IPS-18a (cell line): Measurements from ENCODE around the gene CDH22.

Source experiments
- H3K27ac ChIP-seq: one replicate; pipeline ENCODE4 v1.5.1; 2013; ENCODE audit warnings: low read length
- H3K27me3 ChIP-seq: one replicate; pipeline ENCODE4 v1.6.1; 2013; ENCODE audit warnings: mild to moderate bottlenecking, low read length; ENCODE audit not compliant: control insufficient read depth, insufficient read depth
- H3K36me3 ChIP-seq: one replicate; pipeline ENCODE4 v1.6.1; 2013; ENCODE audit warnings: low read depth, low read length; ENCODE audit not compliant: control insufficient read depth
- H3K4me1 ChIP-seq: one replicate; pipeline ENCODE4 v1.6.1; 2013; ENCODE audit warnings: low read depth, low read length; ENCODE audit not compliant: control insufficient read depth
- H3K4me3 ChIP-seq: one replicate; pipeline ENCODE4 v1.5.1; 2013; ENCODE audit warnings: low read length
- H3K9ac ChIP-seq: one replicate; pipeline ENCODE4 v1.6.1; 2013; ENCODE audit warnings: mild to moderate bottlenecking, low read length, moderate library complexity
- H3K9me3 ChIP-seq: one replicate; pipeline ENCODE4 v1.6.1; 2013; ENCODE audit warnings: low read depth, low read length; ENCODE audit not compliant: control insufficient read depth

CDH22 gene

DNA sequence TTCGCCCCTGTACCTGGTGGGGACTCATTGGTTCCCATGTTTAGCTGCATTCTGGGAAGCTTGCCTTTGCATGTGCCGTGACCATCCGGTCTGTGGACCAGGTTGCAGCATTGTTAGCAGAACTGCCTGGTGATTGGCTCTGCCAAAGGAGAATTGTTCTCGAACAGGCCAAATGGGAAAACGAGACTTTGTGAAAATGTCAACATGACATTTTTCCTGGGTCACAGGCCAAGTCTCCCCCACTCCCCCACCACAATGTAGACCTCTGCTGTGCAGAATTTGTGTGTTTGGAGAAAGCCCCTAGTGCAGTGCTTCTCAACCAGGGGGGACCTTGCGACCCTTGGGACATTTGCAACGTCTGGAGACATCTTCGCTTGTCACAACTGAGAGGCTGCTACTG is 23.2 kb downstream of the CDH22 start:
- no peak overlapping the region for H3K27ac ChIP-seq
- no peak overlapping the region for H3K9ac ChIP-seq
- no peaks in the 10 kb centered on the region for H3K27me3 ChIP-seq
- no peaks in the 10 kb centered on the region for H3K36me3 ChIP-seq
- no peak overlapping the region for H3K4me3 ChIP-seq
- no peaks in the 10 kb centered on the region for H3K9me3 ChIP-seq
- H3K4me1 ChIP-seq = peaks cover 3% of the 10 kb centered on the region

DNA sequence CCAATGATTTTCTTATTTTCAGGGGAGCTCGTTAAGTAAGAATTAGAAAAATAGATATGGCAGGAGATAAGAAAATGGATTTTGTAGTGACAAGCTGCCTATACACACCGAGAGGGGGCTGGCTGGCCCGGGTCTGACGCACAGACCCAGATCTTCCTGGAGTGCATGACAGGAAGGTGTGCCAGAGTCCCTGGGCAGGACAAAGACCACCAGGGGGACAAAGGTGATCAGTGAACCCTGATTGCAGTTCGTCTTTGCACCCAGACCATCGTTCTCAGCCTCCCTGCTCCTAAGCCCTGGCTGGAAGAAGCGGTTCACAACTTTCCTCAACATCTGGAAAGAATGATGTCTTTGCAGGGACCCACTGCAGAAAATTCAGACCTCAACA is 24.3 kb downstream of the CDH22 start:
- Histone ChIP-seq H3K36me3 (no peaks in the 10 kb centered on the region), H3K27ac (no peak overlapping the region), H3K4me3 (no peak overlapping the region), H3K27me3 (no peaks in the 10 kb centered on the region), H3K9me3 (no peaks in the 10 kb centered on the region), H3K9ac (no peak overlapping the region), H3K4me1 (peaks cover 3% of the 10 kb centered on the region)

DNA sequence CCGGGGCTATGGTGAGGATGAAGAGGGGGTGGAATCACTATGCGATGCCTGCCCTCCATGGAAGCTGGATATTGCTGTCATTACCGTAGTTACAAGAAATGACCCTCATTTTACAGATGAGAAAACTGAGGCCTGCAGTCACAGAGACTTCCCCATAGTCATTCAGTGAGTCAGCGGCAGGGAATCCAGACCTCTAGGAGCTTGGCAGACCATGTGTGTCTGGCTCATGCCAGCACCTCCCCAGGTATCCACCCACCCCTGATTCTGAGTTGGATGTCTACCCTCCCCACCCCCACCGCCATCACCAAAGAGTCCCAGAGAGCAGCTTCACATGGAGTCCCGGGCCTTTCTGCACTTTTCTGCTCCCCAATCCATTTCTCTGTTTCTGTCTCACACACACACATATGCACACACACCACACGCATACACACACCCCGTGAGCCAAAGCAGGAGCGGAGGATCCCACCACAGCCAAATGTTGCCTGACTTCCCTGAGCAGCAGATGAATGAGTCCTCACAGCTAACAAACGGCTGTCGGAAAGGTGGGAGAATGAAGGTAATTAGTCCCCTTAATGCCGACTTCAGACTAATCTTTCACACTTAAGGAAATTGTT is 24.8 kb downstream of the CDH22 start:
- H3K36me3 ChIP-seq = no peaks in the 10 kb centered on the region
- no peak overlapping the region for H3K9ac ChIP-seq
- H3K27ac ChIP-seq = no peak overlapping the region
- H3K9me3 ChIP-seq = no peaks in the 10 kb centered on the region
- peaks cover 3% of the 10 kb centered on the region for H3K4me1 ChIP-seq
- no peaks in the 10 kb centered on the region for H3K27me3 ChIP-seq
- H3K4me3 ChIP-seq = no peak overlapping the region

- Histone ChIP-seq H3K9ac (no peak overlapping the region), H3K36me3 (no peaks in the 10 kb centered on the region), H3K9me3 (no peaks in the 10 kb centered on the region), H3K27me3 (no peaks in the 10 kb centered on the region), H3K27ac (no peak overlapping the region), H3K4me3 (no peak overlapping the region), H3K4me1 (peaks cover 3% of the 10 kb centered on the region)
Measured at GRCh38 chr20:46282669-46283068, 25.6 kb downstream of the CDH22 start.

DNA sequence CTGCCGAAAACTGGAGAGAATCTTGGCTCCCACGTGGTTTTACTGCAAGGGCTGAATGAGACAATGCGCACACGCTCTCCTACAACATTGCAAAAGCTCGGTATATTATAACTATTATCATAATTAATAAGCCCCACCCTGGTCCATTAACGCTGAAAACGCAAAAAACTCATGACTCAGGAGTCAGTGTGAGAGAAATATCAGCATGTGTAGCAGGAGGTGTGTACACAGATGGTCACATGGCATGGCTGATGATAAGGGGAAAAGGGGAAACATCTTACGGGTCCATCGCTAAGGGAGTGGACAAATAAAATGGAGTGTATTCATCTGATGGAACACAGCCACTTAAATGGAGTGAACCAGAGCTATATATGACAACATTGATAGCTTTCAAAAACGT is 29.2 kb downstream of the CDH22 start:
- no peaks in the 10 kb centered on the region for H3K4me1 ChIP-seq
- no peak overlapping the region for H3K9ac ChIP-seq
- no peak overlapping the region for H3K4me3 ChIP-seq
- H3K27me3 ChIP-seq = no peaks in the 10 kb centered on the region
- H3K27ac ChIP-seq = no peak overlapping the region
- no peaks in the 10 kb centered on the region for H3K36me3 ChIP-seq
- H3K9me3 ChIP-seq = no peaks in the 10 kb centered on the region

GRCh38 chr20:46277602-46278001 is 30.7 kb downstream of the CDH22 start:
- H3K9me3 ChIP-seq = no peaks in the 10 kb centered on the region
- no peaks in the 10 kb centered on the region for H3K4me1 ChIP-seq
- no peaks in the 10 kb centered on the region for H3K27me3 ChIP-seq
- no peak overlapping the region for H3K27ac ChIP-seq
- no peak overlapping the region for H3K4me3 ChIP-seq
- no peaks in the 10 kb centered on the region for H3K36me3 ChIP-seq
- no peak overlapping the region for H3K9ac ChIP-seq

DNA sequence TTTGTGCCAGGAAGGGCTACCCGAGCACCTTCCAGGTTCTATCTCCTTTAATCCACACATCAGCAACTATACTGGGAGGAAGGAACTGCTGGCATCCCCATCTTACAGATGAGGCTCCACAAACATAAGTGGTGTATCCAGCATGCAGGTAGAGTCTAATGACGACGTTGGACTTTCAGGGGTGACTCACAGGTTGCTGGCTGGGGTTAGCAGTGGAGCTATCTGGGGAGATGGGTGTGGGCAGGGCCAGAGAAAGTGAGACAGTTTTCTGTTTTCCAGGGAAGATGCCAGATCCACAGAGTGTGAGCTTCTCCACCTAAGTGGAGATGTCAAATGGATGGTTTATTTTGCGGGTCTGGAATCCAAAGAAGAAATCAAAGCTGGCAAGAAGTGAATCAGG is 31.8 kb downstream of the CDH22 start:
- no peaks in the 10 kb centered on the region for H3K27me3 ChIP-seq
- H3K4me1 ChIP-seq = no peaks in the 10 kb centered on the region
- no peak overlapping the region for H3K4me3 ChIP-seq
- no peaks in the 10 kb centered on the region for H3K9me3 ChIP-seq
- H3K9ac ChIP-seq = no peak overlapping the region
- no peaks in the 10 kb centered on the region for H3K36me3 ChIP-seq
- H3K27ac ChIP-seq = no peak overlapping the region

DNA sequence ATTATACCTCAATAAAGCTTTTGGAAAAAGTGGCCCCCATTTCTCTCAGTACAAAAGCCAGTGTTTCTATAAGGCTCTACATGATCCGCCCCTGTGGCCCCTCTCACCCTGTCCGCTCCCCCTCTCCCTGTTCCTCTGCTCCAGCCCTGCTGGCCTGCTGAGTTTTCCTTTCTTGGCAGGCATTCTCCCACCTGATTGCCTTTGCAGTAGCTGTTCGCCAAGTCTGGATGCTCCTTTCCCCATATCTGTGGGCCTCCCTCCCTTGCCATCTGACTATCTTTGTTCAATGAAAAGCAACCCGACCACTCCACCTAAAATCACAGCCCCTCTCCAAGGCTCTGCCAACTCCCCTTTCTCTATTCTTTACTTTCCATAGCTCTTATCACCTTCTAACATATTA is 33.2 kb downstream of the CDH22 start:
- H3K4me1 ChIP-seq = no peaks in the 10 kb centered on the region
- H3K36me3 ChIP-seq = no peaks in the 10 kb centered on the region
- H3K4me3 ChIP-seq = no peak overlapping the region
- H3K27me3 ChIP-seq = no peaks in the 10 kb centered on the region
- no peaks in the 10 kb centered on the region for H3K9me3 ChIP-seq
- no peak overlapping the region for H3K27ac ChIP-seq
- no peak overlapping the region for H3K9ac ChIP-seq

GRCh38 chr20:46273717-46274116 is 34.6 kb downstream of the CDH22 start:
- H3K27ac ChIP-seq = no peak overlapping the region
- H3K27me3 ChIP-seq = no peaks in the 10 kb centered on the region
- no peak overlapping the region for H3K4me3 ChIP-seq

DNA sequence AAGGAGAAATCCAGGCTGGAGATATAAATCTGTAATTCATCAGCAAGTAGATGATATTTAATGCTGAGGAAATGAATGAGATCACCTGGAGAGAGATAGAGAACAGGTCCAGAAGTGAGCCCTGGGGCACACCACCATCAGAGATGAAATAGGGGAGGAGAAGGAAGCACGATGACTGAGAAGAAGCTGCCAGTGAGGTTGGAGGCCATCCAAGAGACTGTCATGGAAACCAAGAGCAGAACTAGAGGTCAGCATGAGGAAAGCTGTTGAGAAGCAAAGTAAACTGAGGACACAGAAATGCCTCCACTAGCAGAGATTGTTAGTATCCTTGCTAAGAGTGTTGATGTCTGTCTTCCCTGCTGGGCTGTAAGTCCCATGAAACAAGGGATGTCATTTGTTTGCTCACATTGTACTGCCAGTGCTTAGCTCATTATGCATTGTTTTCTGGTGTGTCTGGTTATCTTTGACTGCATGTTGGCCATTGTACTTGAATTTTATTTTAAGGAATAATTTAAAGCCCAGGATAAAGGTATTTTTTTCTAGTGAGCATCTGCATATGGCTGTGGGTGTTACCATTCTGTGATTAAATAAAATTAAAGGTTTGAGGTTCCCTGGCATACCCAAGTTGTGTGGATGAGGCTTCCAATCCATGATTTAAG is 35.8 kb downstream of the CDH22 start:
- H3K27me3 ChIP-seq = no peaks in the 10 kb centered on the region
- H3K36me3 ChIP-seq = no peaks in the 10 kb centered on the region
- no peak overlapping the region for H3K4me3 ChIP-seq
- no peaks in the 10 kb centered on the region for H3K4me1 ChIP-seq
- H3K27ac ChIP-seq = no peak overlapping the region
- H3K9ac ChIP-seq = no peak overlapping the region
- H3K9me3 ChIP-seq = no peaks in the 10 kb centered on the region

More at GRCh38 chr20:46273717-46274116, 34.6 kb downstream of the CDH22 start:
- H3K9ac ChIP-seq = no peak overlapping the region
- no peaks in the 10 kb centered on the region for H3K4me1 ChIP-seq
- H3K36me3 ChIP-seq = no peaks in the 10 kb centered on the region
- no peaks in the 10 kb centered on the region for H3K9me3 ChIP-seq

- Histone ChIP-seq H3K4me3 (no peak overlapping the region), H3K9ac (no peak overlapping the region), H3K27ac (no peak overlapping the region), H3K9me3 (no peaks in the 10 kb centered on the region), H3K4me1 (no peaks in the 10 kb centered on the region), H3K36me3 (no peaks in the 10 kb centered on the region), H3K27me3 (no peaks in the 10 kb centered on the region)
Measured at GRCh38 chr20:46270977-46271744, 37.1 kb downstream of the CDH22 start.

DNA sequence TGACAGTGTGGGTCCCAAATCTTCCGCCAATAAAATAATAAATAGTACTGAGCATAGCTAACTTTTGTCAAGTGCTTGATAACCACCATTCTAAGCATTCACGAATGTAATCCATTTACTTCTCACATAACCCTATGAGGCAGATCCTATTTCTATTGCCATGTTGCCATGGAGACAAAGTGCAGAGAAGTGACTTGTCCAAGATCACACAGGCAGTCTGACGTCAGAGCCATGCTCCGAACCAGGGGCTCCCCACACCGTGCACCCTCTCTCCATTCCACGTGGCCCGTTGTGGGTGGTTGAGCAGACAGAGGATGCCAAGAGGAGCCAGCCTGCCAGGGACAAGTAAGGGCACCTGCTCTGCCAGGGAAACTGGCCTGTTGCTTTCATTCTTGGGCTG is 38.9 kb downstream of the CDH22 start:
- H3K27ac ChIP-seq = no peak overlapping the region
- H3K9ac ChIP-seq = no peak overlapping the region
- no peaks in the 10 kb centered on the region for H3K9me3 ChIP-seq

More for the DNA sequence above, 38.9 kb downstream of the CDH22 start:
- no peak overlapping the region for H3K4me3 ChIP-seq
- no peaks in the 10 kb centered on the region for H3K36me3 ChIP-seq
- H3K27me3 ChIP-seq = no peaks in the 10 kb centered on the region
- no peaks in the 10 kb centered on the region for H3K4me1 ChIP-seq
